LNCAP (cell line): ENCODE measurements around the gene METTL13.

ENCODE experiments used
- TF ChIP-seq, protein P1 (sequence below): fragments of 450-650 bp; IDR thresholded peaks from 2 replicates; pipeline ENCODE4 v1.5.1; 2017; ENCODE audit warnings: mild to moderate bottlenecking

METTL13 gene

GRCh38 chr1:171741872-171742576 is 39.4 kb upstream of the METTL13 start, which contains the start of gene VAMP4:
Gene VAMP4 (minus strand): TSS chr1:171742065. CDS start chr1:171738414, 3,651 bp downstream.
- TF ChIP-seq, protein P1, sequence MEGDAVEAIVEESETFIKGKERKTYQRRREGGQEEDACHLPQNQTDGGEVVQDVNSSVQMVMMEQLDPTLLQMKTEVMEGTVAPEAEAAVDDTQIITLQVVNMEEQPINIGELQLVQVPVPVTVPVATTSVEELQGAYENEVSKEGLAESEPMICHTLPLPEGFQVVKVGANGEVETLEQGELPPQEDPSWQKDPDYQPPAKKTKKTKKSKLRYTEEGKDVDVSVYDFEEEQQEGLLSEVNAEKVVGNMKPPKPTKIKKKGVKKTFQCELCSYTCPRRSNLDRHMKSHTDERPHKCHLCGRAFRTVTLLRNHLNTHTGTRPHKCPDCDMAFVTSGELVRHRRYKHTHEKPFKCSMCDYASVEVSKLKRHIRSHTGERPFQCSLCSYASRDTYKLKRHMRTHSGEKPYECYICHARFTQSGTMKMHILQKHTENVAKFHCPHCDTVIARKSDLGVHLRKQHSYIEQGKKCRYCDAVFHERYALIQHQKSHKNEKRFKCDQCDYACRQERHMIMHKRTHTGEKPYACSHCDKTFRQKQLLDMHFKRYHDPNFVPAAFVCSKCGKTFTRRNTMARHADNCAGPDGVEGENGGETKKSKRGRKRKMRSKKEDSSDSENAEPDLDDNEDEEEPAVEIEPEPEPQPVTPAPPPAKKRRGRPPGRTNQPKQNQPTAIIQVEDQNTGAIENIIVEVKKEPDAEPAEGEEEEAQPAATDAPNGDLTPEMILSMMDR, result no peak

DNA sequence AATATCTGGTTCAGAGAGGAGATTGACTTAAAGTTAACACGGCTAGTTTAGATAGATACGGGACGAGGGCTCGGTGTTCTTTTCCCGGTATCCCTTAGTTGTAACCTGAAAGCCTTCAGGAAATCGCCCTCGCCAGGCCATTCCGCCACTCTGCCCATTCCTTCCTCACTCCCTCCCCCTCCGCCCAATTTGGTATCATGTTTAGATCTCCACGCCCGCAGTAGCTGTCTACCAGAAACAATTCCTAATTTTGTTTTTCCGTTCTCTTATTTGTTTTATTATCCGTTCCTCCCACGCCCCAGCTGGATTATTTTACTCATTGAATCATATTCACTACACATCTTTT is 38.9 kb upstream of the METTL13 start:
- TF ChIP-seq, protein P1, result no peak

- TF ChIP-seq, protein P1, result no peak
These were observed 38.2 kb upstream of the METTL13 start for GRCh38 chr1:171743081-171743870.

DNA sequence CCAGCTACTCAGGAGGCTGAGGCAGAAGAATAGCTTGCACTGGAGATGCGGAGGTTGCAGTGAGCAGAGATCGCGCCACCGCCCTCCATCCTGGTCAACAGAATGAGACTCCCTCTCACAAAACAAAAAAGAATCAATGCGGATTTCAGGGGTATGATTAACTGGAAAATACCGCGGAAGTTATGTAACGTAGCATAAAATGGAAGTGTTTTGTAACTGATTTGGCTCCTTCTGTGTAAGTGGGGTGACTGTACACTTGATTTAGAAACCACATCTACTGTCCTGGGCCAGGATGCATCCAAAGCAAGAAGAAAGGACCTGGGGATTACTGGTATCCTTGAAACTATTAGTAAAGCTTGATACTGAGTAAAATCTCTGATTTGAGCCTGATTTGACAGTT is 36.5 kb upstream of the METTL13 start:
- TF ChIP-seq, protein P1, result no peak

GRCh38 chr1:171748651-171749050 is 32.8 kb upstream of the METTL13 start:
- TF ChIP-seq, protein P1, result no peak

- TF ChIP-seq, protein P1, result no peak
These were observed 30.2 kb upstream of the METTL13 start for GRCh38 chr1:171751221-171751620.

DNA sequence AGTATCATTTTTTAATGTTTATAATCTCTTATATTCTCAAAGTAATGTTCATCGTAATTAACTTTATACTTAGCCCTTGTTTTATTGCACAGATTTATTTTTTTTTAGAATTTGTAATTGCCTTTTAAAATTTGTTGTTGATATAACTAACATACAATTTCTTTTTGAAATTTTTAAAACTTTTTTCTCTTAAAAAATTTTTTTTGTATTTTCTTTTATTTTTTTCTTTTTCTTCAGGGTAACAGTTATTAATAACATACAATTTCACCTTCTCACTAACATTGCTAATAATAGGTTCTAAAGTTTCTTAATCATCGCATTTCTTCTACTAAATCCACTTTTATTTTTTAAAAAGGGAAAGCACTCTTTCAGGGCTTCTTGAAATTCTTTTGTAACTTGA is 28.3 kb upstream of the METTL13 start:
- TF ChIP-seq, protein P1, result no peak
